HG03025 (cell line): ENCODE results near the gene NAV2.
A peak's percentile ranks its signal among the peaks of the same experiment; 100 is the strongest.
"Not testable (repeated sequence)": the region's sequence is repeated elsewhere in the genome, so short reads cannot be mapped to it uniquely, and the experiment has no call there.

Experiments
- ATAC-seq: cut with Tn5 transposase; IDR thresholded peaks from one replicate; pipeline ENCODE4 v1.9.1; 2021; ENCODE audit warnings: mild to moderate bottlenecking, moderate library complexity; ENCODE audit not compliant: unreplicated experiment, low FRiP score

NAV2 gene

GRCh38 chr11:19876750-19877149 is 164.1 kb downstream of the NAV2 start:
- ATAC-seq: no peak

GRCh38 chr11:19878520-19878919 is 165.9 kb downstream of the NAV2 start:
- no peak for ATAC-seq

GRCh38 chr11:19879307-19880087 is 166.9 kb downstream of the NAV2 start:
- ATAC-seq: no peak

GRCh38 chr11:19880088-19880345 is 167.4 kb downstream of the NAV2 start:
- ATAC-seq: no peak

- no peak for ATAC-seq
These were observed 168.5 kb downstream of the NAV2 start for GRCh38 chr11:19881177-19881576.

GRCh38 chr11:19882356-19882755 is 169.7 kb downstream of the NAV2 start:
- ATAC-seq: no peak

GRCh38 chr11:19886498-19886897 is 173.9 kb downstream of the NAV2 start:
- ATAC-seq: no peak

- ATAC-seq: no peak
These were observed 175.2 kb downstream of the NAV2 start for GRCh38 chr11:19887842-19888241.

GRCh38 chr11:19889531-19889930 is 176.9 kb downstream of the NAV2 start:
- no peak for ATAC-seq

GRCh38 chr11:19890308-19890707 is 177.7 kb downstream of the NAV2 start:
- no peak for ATAC-seq

GRCh38 chr11:19891022-19891421 is 178.4 kb downstream of the NAV2 start:
- no peak for ATAC-seq

GRCh38 chr11:19892387-19892786 is 179.8 kb downstream of the NAV2 start:
- ATAC-seq: no peak

- no peak for ATAC-seq
These were observed 180.2 kb downstream of the NAV2 start for GRCh38 chr11:19892876-19893275.

GRCh38 chr11:19894404-19894803 is 181.8 kb downstream of the NAV2 start:
- no peak for ATAC-seq

- ATAC-seq: not testable (repeated sequence)
These were observed 182.4 kb downstream of the NAV2 start for GRCh38 chr11:19895037-19895436.

GRCh38 chr11:19895776-19896175 is 183.1 kb downstream of the NAV2 start:
- ATAC-seq: no peak

- ATAC-seq: no peak
These were observed 191.0 kb downstream of the NAV2 start for GRCh38 chr11:19903620-19904069.

GRCh38 chr11:19905280-19905853 is 192.7 kb downstream of the NAV2 start:
- no peak for ATAC-seq

- no peak for ATAC-seq
These were observed 193.5 kb downstream of the NAV2 start for GRCh38 chr11:19906126-19906525.

- peak; percentile 55 for ATAC-seq
These were observed 194.5 kb downstream of the NAV2 start for GRCh38 chr11:19907008-19907579.

GRCh38 chr11:19907839-19908238 is 195.2 kb downstream of the NAV2 start:
- no peak for ATAC-seq

- no peak for ATAC-seq
These were observed 198.3 kb downstream of the NAV2 start for GRCh38 chr11:19910931-19911330.
